ENCODE data around the gene EXOC6B.

The EXOC6B gene

DNA sequence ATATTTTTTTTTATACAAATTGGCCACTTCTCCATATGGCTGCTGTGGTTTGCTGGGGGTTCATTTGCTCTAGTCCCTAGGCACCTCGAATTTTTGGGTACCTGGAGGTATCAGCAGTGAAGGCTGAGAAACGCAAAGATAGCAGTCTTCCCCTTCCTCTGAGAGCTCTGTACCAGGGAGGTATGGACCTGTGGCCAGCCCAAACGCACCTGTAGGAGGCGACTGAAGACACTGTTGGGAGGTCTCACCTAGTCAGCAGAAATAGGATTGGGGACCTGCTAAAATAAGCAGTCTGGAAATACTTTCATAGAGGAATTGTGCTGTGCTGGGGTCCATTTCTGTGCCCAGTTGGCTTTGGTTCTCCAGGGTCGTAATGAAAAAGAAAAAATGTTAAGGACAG, 385.9 kb downstream of the EXOC6B start:
- TF ChIP-seq, protein P1, sequence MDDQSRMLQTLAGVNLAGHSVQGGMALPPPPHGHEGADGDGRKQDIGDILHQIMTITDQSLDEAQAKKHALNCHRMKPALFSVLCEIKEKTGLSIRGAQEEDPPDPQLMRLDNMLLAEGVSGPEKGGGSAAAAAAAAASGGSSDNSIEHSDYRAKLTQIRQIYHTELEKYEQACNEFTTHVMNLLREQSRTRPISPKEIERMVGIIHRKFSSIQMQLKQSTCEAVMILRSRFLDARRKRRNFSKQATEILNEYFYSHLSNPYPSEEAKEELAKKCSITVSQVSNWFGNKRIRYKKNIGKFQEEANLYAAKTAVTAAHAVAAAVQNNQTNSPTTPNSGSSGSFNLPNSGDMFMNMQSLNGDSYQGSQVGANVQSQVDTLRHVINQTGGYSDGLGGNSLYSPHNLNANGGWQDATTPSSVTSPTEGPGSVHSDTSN (CRISPR knock-in tag; IDR thresholded peaks at IDR 0.05): no peak
- TF ChIP-seq ZNF114 (tag by site-specific recombination; IDR thresholded peaks at IDR 0.05) (no peak), ZNF558 (tag by site-specific recombination; IDR thresholded peaks at IDR 0.05) (no peak), ZSCAN30 (tag by site-specific recombination; IDR thresholded peaks at IDR 0.05) (no peak), HOXD13 (CRISPR knock-in tag; IDR thresholded peaks at IDR 0.05; ENCODE audit: borderline replicate concordance) (no peak), ZNF426 (tag by site-specific recombination; IDR thresholded peaks at IDR 0.05) (no peak), ZNF37A (tag by site-specific recombination; IDR thresholded peaks at IDR 0.05) (no peak), ZNF341 (tag by site-specific recombination; IDR thresholded peaks at IDR 0.05; ENCODE audit: low read depth) (no peak)
- ChIA-PET CTCF (interaction anchor here (0.6 to 0.7 kb wide), 2 partner anchors 104 to 194 kb away, joined by 4 read pairs; no protein-coding TSS in a partner anchor), POLR2A (no interaction called here)
- H3K36me3 ChIP-seq (ENCODE audit: control insufficient read depth in 2 of 2, insufficient read depth in 1 of 2, low read length in 2 of 2): no peaks in the 10 kb centered on the region
- H3K27ac ChIP-seq (ENCODE audit: extremely low read depth, low read depth, low read length): no peak overlapping the region
- H3K9me3 ChIP-seq (ENCODE audit: control insufficient read depth, insufficient read depth, low read depth, low read length): no peaks in the 10 kb centered on the region
- no peak overlapping the region for H3K4me3 ChIP-seq (ENCODE audit: low read depth, low read length)
- H3K4me1 ChIP-seq (ENCODE audit: control insufficient read depth, insufficient read depth, low read length): no peaks in the 10 kb centered on the region

DNA sequence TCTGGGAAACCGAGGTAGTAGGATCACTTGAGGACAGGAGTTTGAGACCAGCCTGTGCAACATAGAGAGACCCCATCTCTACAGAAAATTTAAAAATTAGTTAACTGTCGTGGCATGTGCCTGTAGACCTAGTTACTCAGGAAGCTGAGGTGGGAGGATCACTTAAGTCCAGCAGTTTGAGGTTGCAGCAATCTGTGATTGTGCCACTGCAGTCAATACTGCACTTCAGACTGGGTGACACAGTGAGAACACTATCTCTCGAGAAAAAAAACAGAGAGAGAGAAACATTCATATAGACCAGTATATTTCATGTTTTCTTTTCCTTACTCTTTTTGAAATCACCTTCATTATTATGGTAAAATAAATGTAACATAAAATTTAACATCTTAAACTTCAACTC, 387.5 kb downstream of the EXOC6B start:
- H3K4me3 ChIP-seq (ENCODE audit: low read depth, low read length): no peak overlapping the region
- H3K36me3 ChIP-seq (ENCODE audit: control insufficient read depth in 2 of 2, insufficient read depth in 1 of 2, low read length in 2 of 2): no peaks in the 10 kb centered on the region
- no peaks in the 10 kb centered on the region for H3K4me1 ChIP-seq (ENCODE audit: control insufficient read depth, insufficient read depth, low read length)
- ChIA-PET CTCF (no interaction called here), POLR2A (no interaction called here)
- TF ChIP-seq, protein P2, sequence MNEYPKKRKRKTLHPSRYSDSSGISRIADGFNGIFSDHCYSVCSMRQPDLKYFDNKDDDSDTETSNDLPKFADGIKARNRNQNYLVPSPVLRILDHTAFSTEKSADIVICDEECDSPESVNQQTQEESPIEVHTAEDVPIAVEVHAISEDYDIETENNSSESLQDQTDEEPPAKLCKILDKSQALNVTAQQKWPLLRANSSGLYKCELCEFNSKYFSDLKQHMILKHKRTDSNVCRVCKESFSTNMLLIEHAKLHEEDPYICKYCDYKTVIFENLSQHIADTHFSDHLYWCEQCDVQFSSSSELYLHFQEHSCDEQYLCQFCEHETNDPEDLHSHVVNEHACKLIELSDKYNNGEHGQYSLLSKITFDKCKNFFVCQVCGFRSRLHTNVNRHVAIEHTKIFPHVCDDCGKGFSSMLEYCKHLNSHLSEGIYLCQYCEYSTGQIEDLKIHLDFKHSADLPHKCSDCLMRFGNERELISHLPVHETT (tag by site-specific recombination; IDR thresholded peaks at IDR 0.05): no peak
- no peak for TF ChIP-seq PRDM1 (tag by site-specific recombination; IDR thresholded peaks at IDR 0.05)
- no peak for TF ChIP-seq ZNF169 (tag by site-specific recombination; IDR thresholded peaks at IDR 0.05)
- TF ChIP-seq HOXA7 (CRISPR knock-in tag; IDR thresholded peaks at IDR 0.05; ENCODE audit: borderline replicate concordance): no peak
- TF ChIP-seq, protein P3, sequence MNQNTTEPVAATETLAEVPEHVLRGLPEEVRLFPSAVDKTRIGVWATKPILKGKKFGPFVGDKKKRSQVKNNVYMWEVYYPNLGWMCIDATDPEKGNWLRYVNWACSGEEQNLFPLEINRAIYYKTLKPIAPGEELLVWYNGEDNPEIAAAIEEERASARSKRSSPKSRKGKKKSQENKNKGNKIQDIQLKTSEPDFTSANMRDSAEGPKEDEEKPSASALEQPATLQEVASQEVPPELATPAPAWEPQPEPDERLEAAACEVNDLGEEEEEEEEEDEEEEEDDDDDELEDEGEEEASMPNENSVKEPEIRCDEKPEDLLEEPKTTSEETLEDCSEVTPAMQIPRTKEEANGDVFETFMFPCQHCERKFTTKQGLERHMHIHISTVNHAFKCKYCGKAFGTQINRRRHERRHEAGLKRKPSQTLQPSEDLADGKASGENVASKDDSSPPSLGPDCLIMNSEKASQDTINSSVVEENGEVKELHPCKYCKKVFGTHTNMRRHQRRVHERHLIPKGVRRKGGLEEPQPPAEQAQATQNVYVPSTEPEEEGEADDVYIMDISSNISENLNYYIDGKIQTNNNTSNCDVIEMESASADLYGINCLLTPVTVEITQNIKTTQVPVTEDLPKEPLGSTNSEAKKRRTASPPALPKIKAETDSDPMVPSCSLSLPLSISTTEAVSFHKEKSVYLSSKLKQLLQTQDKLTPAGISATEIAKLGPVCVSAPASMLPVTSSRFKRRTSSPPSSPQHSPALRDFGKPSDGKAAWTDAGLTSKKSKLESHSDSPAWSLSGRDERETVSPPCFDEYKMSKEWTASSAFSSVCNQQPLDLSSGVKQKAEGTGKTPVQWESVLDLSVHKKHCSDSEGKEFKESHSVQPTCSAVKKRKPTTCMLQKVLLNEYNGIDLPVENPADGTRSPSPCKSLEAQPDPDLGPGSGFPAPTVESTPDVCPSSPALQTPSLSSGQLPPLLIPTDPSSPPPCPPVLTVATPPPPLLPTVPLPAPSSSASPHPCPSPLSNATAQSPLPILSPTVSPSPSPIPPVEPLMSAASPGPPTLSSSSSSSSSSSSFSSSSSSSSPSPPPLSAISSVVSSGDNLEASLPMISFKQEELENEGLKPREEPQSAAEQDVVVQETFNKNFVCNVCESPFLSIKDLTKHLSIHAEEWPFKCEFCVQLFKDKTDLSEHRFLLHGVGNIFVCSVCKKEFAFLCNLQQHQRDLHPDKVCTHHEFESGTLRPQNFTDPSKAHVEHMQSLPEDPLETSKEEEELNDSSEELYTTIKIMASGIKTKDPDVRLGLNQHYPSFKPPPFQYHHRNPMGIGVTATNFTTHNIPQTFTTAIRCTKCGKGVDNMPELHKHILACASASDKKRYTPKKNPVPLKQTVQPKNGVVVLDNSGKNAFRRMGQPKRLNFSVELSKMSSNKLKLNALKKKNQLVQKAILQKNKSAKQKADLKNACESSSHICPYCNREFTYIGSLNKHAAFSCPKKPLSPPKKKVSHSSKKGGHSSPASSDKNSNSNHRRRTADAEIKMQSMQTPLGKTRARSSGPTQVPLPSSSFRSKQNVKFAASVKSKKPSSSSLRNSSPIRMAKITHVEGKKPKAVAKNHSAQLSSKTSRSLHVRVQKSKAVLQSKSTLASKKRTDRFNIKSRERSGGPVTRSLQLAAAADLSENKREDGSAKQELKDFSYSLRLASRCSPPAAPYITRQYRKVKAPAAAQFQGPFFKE (tag by site-specific recombination; IDR thresholded peaks at IDR 0.05; ENCODE audit: borderline replicate concordance): no peak
- TF ChIP-seq ZNF701 (tag by site-specific recombination; IDR thresholded peaks at IDR 0.05): no peak
- TF ChIP-seq ZNF571 (tag by site-specific recombination; IDR thresholded peaks at IDR 0.05): no peak
- TF ChIP-seq ZNF776 (tag by site-specific recombination; IDR thresholded peaks at IDR 0.05; ENCODE audit: borderline replicate concordance): no peak
- no peaks in the 10 kb centered on the region for H3K9me3 ChIP-seq (ENCODE audit: control insufficient read depth, insufficient read depth, low read depth, low read length)
- H3K27ac ChIP-seq (ENCODE audit: extremely low read depth, low read depth, low read length): no peak overlapping the region
